Measurements from ENCODE around the gene AFM.

The AFM gene

GRCh38 chr4:73439445-73439844 is 42.1 kb upstream of the AFM start:
- H3K27me3 ChIP-seq (ENCODE audit: control insufficient read depth in 1 of 2, insufficient read depth in 2 of 2, low read length in 2 of 2), result no peaks in the 10 kb centered on the region
- no peak overlapping the region for H3K9ac ChIP-seq (ENCODE audit: low read length in 2 of 2)

DNA sequence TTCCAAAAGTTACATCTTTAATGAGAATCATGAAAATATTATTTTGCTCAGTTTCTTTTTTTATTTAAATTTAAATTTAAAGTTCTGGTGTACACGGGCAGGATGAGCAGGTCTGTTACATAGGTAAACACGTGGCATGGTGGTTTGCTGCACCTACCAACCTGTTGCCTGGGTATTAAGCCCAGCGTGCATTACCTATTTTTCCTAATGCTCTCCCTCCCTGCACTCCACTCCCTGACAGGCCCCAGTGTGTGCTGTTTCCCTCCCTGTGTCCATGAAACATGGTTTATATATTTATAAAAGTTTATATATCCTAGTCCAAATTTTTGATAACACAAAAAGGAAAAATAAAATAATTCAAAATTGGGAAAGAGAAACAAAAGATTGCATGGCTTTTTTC is 41.6 kb upstream of the AFM start:
- Histone ChIP-seq H3K36me3 (ENCODE audit: control insufficient read depth in 2 of 2, insufficient read depth in 2 of 2, low read length in 2 of 2) (no peaks in the 10 kb centered on the region), H3K4me1 (ENCODE audit: control insufficient read depth, insufficient read depth, low read length) (no peaks in the 10 kb centered on the region), H3K27ac (ENCODE audit: low read length) (no peak overlapping the region), H3K9ac (ENCODE audit: low read length in 2 of 2) (no peak overlapping the region), H3K27me3 (ENCODE audit: control insufficient read depth in 1 of 2, insufficient read depth in 2 of 2, low read length in 2 of 2) (no peaks in the 10 kb centered on the region), H3K4me3 (ENCODE audit: low read length in 2 of 2) (no peak overlapping the region), H3K9me3 (ENCODE audit: control insufficient read depth in 2 of 2, low read length in 2 of 2) (no peaks in the 10 kb centered on the region)

More at GRCh38 chr4:73439445-73439844, 42.1 kb upstream of the AFM start:
- Histone ChIP-seq H3K27ac (ENCODE audit: low read length) (no peak overlapping the region), H3K36me3 (ENCODE audit: control insufficient read depth in 2 of 2, insufficient read depth in 2 of 2, low read length in 2 of 2) (no peaks in the 10 kb centered on the region), H3K4me3 (ENCODE audit: low read length in 2 of 2) (no peak overlapping the region), H3K9me3 (ENCODE audit: control insufficient read depth in 2 of 2, low read length in 2 of 2) (no peaks in the 10 kb centered on the region), H3K4me1 (ENCODE audit: control insufficient read depth, insufficient read depth, low read length) (no peaks in the 10 kb centered on the region)

- H3K9me3 ChIP-seq (ENCODE audit: control insufficient read depth in 2 of 2, low read length in 2 of 2), result no peaks in the 10 kb centered on the region
- H3K27ac ChIP-seq (ENCODE audit: low read length), result no peak overlapping the region
- no peak overlapping the region for H3K9ac ChIP-seq (ENCODE audit: low read length in 2 of 2)
- H3K4me1 ChIP-seq (ENCODE audit: control insufficient read depth, insufficient read depth, low read length), result no peaks in the 10 kb centered on the region
- H3K27me3 ChIP-seq (ENCODE audit: control insufficient read depth in 1 of 2, insufficient read depth in 2 of 2, low read length in 2 of 2), result no peaks in the 10 kb centered on the region
- no peak overlapping the region for H3K4me3 ChIP-seq (ENCODE audit: low read length in 2 of 2)
- no peaks in the 10 kb centered on the region for H3K36me3 ChIP-seq (ENCODE audit: control insufficient read depth in 2 of 2, insufficient read depth in 2 of 2, low read length in 2 of 2)
Measured at GRCh38 chr4:73440653-73441052, 40.9 kb upstream of the AFM start.

DNA sequence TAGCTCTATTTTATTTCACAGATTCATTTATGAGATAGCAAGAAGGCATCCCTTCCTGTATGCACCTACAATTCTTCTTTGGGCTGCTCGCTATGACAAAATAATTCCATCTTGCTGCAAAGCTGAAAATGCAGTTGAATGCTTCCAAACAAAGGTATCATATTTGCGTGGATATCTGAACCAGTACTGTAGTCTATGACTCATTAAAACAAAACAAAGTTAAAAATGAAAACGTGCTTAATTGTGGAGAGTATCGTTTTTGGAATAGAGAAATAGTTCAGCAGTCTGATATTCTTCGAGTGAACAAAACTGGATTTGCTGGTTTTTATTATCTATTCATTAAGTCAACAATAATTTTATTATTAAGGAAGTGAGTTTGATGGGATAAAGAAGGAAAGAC is 39.3 kb upstream of the AFM start:
- H3K36me3 ChIP-seq (ENCODE audit: control insufficient read depth in 2 of 2, insufficient read depth in 2 of 2, low read length in 2 of 2), result no peaks in the 10 kb centered on the region
- no peak overlapping the region for H3K4me3 ChIP-seq (ENCODE audit: low read length in 2 of 2)
- no peak overlapping the region for H3K27ac ChIP-seq (ENCODE audit: low read length)
- no peaks in the 10 kb centered on the region for H3K27me3 ChIP-seq (ENCODE audit: control insufficient read depth in 1 of 2, insufficient read depth in 2 of 2, low read length in 2 of 2)
- H3K4me1 ChIP-seq (ENCODE audit: control insufficient read depth, insufficient read depth, low read length), result no peaks in the 10 kb centered on the region
- H3K9ac ChIP-seq (ENCODE audit: low read length in 2 of 2), result no peak overlapping the region
- no peaks in the 10 kb centered on the region for H3K9me3 ChIP-seq (ENCODE audit: control insufficient read depth in 2 of 2, low read length in 2 of 2)

GRCh38 chr4:73443224-73443623 is 38.3 kb upstream of the AFM start:
- Histone ChIP-seq H3K4me1 (ENCODE audit: control insufficient read depth, insufficient read depth, low read length) (no peaks in the 10 kb centered on the region), H3K36me3 (ENCODE audit: control insufficient read depth in 2 of 2, insufficient read depth in 2 of 2, low read length in 2 of 2) (no peaks in the 10 kb centered on the region), H3K4me3 (ENCODE audit: low read length in 2 of 2) (no peak overlapping the region), H3K27ac (ENCODE audit: low read length) (no peak overlapping the region), H3K9me3 (ENCODE audit: control insufficient read depth in 2 of 2, low read length in 2 of 2) (no peaks in the 10 kb centered on the region), H3K9ac (ENCODE audit: low read length in 2 of 2) (no peak overlapping the region), H3K27me3 (ENCODE audit: control insufficient read depth in 1 of 2, insufficient read depth in 2 of 2, low read length in 2 of 2) (no peaks in the 10 kb centered on the region)

DNA sequence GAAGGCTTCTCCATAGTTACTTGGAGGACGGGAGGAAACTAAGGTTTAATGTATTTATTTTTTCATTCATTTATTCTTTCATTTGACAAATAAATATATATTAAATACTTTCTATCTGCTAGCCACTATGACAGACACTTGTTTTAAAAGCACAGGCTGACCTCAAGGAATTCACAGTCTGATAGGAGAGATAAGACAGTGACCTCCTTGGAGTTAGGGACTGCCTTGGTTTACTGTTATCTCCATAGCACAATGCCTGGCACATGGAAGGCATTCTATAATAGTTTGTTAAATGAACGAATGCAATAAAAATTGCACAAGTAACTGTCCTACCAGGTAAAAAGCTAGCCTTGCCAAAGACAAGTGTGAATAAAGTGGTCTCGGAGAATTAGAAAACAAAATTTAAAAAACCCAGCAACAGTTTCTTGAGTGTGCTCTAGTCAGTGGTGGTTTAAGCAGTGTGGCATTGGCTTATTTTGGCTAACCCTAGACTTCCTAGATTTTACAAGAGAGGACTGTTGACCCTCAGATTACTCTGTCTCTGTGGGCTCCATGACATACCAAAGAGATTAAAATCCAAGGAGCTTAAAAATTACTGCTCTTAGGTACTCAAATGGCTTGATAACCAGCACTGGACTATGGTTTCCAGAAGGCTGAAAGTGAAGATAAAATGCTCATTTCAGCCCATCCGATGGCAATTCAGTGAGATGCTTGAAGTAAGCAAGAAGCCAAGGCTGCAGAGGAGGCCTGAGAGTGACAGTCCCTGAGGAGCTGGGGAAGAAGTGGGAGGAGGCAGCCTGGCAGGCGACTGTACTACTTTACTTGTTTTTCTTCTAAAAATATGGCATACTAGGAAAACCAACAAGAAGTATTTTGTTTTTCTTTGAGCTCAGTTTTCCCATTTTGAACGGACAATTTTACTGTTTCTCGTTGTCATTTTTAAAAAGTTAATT is 35.9 kb upstream of the AFM start:
- no peak overlapping the region for H3K27ac ChIP-seq (ENCODE audit: low read length)
- H3K27me3 ChIP-seq (ENCODE audit: control insufficient read depth in 1 of 2, insufficient read depth in 2 of 2, low read length in 2 of 2), result no peaks in the 10 kb centered on the region
- no peaks in the 10 kb centered on the region for H3K36me3 ChIP-seq (ENCODE audit: control insufficient read depth in 2 of 2, insufficient read depth in 2 of 2, low read length in 2 of 2)
- no peak overlapping the region for H3K9ac ChIP-seq (ENCODE audit: low read length in 2 of 2)
- H3K4me3 ChIP-seq (ENCODE audit: low read length in 2 of 2), result no peak overlapping the region
- H3K9me3 ChIP-seq (ENCODE audit: control insufficient read depth in 2 of 2, low read length in 2 of 2), result no peaks in the 10 kb centered on the region
- no peaks in the 10 kb centered on the region for H3K4me1 ChIP-seq (ENCODE audit: control insufficient read depth, insufficient read depth, low read length)

DNA sequence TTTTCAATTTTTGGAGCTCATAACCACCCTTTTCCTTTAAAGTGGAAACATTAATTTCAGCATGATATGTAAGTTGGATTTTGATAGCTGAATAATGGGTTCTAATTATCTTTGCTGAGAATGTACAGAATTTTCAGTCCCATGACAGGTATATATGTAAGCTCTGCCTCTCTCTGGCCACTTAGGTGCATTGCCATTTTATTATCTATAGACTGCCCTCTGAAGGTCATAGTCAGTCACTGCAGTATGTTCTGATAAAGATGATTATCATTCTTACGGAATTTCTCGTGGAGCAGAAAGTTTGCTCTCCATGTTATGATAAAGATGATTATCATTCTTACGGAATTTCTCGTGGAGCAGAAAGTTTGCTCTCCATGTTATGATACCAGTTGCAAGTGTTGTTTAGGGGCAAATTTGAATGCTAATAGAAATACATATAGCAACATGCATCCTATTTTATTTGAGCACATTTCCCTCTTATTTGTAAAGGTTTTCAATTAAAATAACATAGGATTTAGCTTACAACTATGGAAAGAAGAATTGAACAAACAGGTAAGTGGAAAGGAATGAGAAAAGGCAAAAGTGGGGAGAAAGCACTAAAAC is 35.1 kb upstream of the AFM start:
- Histone ChIP-seq H3K4me1 (ENCODE audit: control insufficient read depth, insufficient read depth, low read length) (no peaks in the 10 kb centered on the region), H3K9ac (ENCODE audit: low read length in 2 of 2) (no peak overlapping the region), H3K4me3 (ENCODE audit: low read length in 2 of 2) (no peak overlapping the region), H3K27me3 (ENCODE audit: control insufficient read depth in 1 of 2, insufficient read depth in 2 of 2, low read length in 2 of 2) (no peaks in the 10 kb centered on the region), H3K27ac (ENCODE audit: low read length) (no peak overlapping the region), H3K9me3 (ENCODE audit: control insufficient read depth in 2 of 2, low read length in 2 of 2) (no peaks in the 10 kb centered on the region), H3K36me3 (ENCODE audit: control insufficient read depth in 2 of 2, insufficient read depth in 2 of 2, low read length in 2 of 2) (no peaks in the 10 kb centered on the region)

- H3K27ac ChIP-seq (ENCODE audit: low read length), result no peak overlapping the region
- H3K9ac ChIP-seq (ENCODE audit: low read length in 2 of 2), result no peak overlapping the region
- no peaks in the 10 kb centered on the region for H3K4me1 ChIP-seq (ENCODE audit: control insufficient read depth, insufficient read depth, low read length)
- no peaks in the 10 kb centered on the region for H3K27me3 ChIP-seq (ENCODE audit: control insufficient read depth in 1 of 2, insufficient read depth in 2 of 2, low read length in 2 of 2)
- H3K36me3 ChIP-seq (ENCODE audit: control insufficient read depth in 2 of 2, insufficient read depth in 2 of 2, low read length in 2 of 2), result no peaks in the 10 kb centered on the region
- H3K9me3 ChIP-seq (ENCODE audit: control insufficient read depth in 2 of 2, low read length in 2 of 2), result no peaks in the 10 kb centered on the region
- no peak overlapping the region for H3K4me3 ChIP-seq (ENCODE audit: low read length in 2 of 2)
Measured at GRCh38 chr4:73447671-73448070, 33.9 kb upstream of the AFM start.

GRCh38 chr4:73448448-73449203 is 32.9 kb upstream of the AFM start:
- H3K9ac ChIP-seq (ENCODE audit: low read length in 2 of 2), result no peak overlapping the region
- H3K4me1 ChIP-seq (ENCODE audit: control insufficient read depth, insufficient read depth, low read length), result no peaks in the 10 kb centered on the region
- H3K27me3 ChIP-seq (ENCODE audit: control insufficient read depth in 1 of 2, insufficient read depth in 2 of 2, low read length in 2 of 2), result no peaks in the 10 kb centered on the region
- no peaks in the 10 kb centered on the region for H3K9me3 ChIP-seq (ENCODE audit: control insufficient read depth in 2 of 2, low read length in 2 of 2)
- H3K27ac ChIP-seq (ENCODE audit: low read length), result no peak overlapping the region
- H3K36me3 ChIP-seq (ENCODE audit: control insufficient read depth in 2 of 2, insufficient read depth in 2 of 2, low read length in 2 of 2), result no peaks in the 10 kb centered on the region
- no peak overlapping the region for H3K4me3 ChIP-seq (ENCODE audit: low read length in 2 of 2)

GRCh38 chr4:73450398-73451004 is 31.0 kb upstream of the AFM start:
- no peaks in the 10 kb centered on the region for H3K36me3 ChIP-seq (ENCODE audit: control insufficient read depth in 2 of 2, insufficient read depth in 2 of 2, low read length in 2 of 2)
- no peaks in the 10 kb centered on the region for H3K4me1 ChIP-seq (ENCODE audit: control insufficient read depth, insufficient read depth, low read length)
- no peaks in the 10 kb centered on the region for H3K9me3 ChIP-seq (ENCODE audit: control insufficient read depth in 2 of 2, low read length in 2 of 2)
- H3K9ac ChIP-seq (ENCODE audit: low read length in 2 of 2), result no peak overlapping the region
- no peak overlapping the region for H3K4me3 ChIP-seq (ENCODE audit: low read length in 2 of 2)
- H3K27ac ChIP-seq (ENCODE audit: low read length), result no peak overlapping the region
- H3K27me3 ChIP-seq (ENCODE audit: control insufficient read depth in 1 of 2, insufficient read depth in 2 of 2, low read length in 2 of 2), result no peaks in the 10 kb centered on the region

Data from stomach smooth muscle (tissue), 2 donors.